Measurements from ENCODE around the gene UBLCP1.

The UBLCP1 gene

GRCh38 chr5:159319832-159320231 is 56.7 kb downstream of the UBLCP1 start:
- H3K36me3 ChIP-seq (ENCODE audit: insufficient read depth), result no peaks in the 10 kb centered on the region
- H3K27me3 ChIP-seq (ENCODE audit: insufficient read depth, low read depth), result no peaks in the 10 kb centered on the region
- no peak overlapping the region for H3K27ac ChIP-seq
- no peaks in the 10 kb centered on the region for H3K4me1 ChIP-seq (ENCODE audit: low read depth, poor library complexity, severe bottlenecking)
- H3K4me2 ChIP-seq, result no peak overlapping the region
- H3K79me2 ChIP-seq (ENCODE audit: insufficient read depth, low read depth), result no peaks in the 10 kb centered on the region
- TF ChIP-seq CTCF (conservative IDR thresholded peaks at IDR 0.05; ENCODE audit: low read depth, low read length), result no peak
- H4K20me1 ChIP-seq (ENCODE audit: insufficient read depth), result no peaks in the 10 kb centered on the region
- H2AFZ ChIP-seq (ENCODE audit: low read depth), result no peak overlapping the region
- no peak overlapping the region for H3K4me3 ChIP-seq (IDR thresholded peaks at IDR 0.05; ENCODE audit: insufficient read depth, low read depth, low read length)
- no peak overlapping the region for H3K9ac ChIP-seq

GRCh38 chr5:159322180-159322579 is 59.1 kb downstream of the UBLCP1 start:
- H3K9ac ChIP-seq, result no peak overlapping the region
- no peak overlapping the region for H2AFZ ChIP-seq (ENCODE audit: low read depth)
- H3K79me2 ChIP-seq (ENCODE audit: insufficient read depth, low read depth), result no peaks in the 10 kb centered on the region
- no peak overlapping the region for H3K4me3 ChIP-seq (IDR thresholded peaks at IDR 0.05; ENCODE audit: insufficient read depth, low read depth, low read length)
- TF ChIP-seq CTCF (conservative IDR thresholded peaks at IDR 0.05; ENCODE audit: low read depth, low read length), result no peak
- no peak overlapping the region for H3K27ac ChIP-seq
- no peak overlapping the region for H3K4me2 ChIP-seq
- H3K27me3 ChIP-seq (ENCODE audit: insufficient read depth, low read depth), result no peaks in the 10 kb centered on the region
- H3K36me3 ChIP-seq (ENCODE audit: insufficient read depth), result no peaks in the 10 kb centered on the region
- H3K4me1 ChIP-seq (ENCODE audit: low read depth, poor library complexity, severe bottlenecking), result no peaks in the 10 kb centered on the region
- no peaks in the 10 kb centered on the region for H4K20me1 ChIP-seq (ENCODE audit: insufficient read depth)

- TF ChIP-seq CTCF (conservative IDR thresholded peaks at IDR 0.05; ENCODE audit: low read depth, low read length), result no peak
- no peaks in the 10 kb centered on the region for H3K36me3 ChIP-seq (ENCODE audit: insufficient read depth)
- H3K27me3 ChIP-seq (ENCODE audit: insufficient read depth, low read depth), result no peaks in the 10 kb centered on the region
- H3K4me1 ChIP-seq (ENCODE audit: low read depth, poor library complexity, severe bottlenecking), result no peaks in the 10 kb centered on the region
- no peak overlapping the region for H3K4me2 ChIP-seq
- H3K4me3 ChIP-seq (IDR thresholded peaks at IDR 0.05; ENCODE audit: insufficient read depth, low read depth, low read length), result no peak overlapping the region
- H4K20me1 ChIP-seq (ENCODE audit: insufficient read depth), result no peaks in the 10 kb centered on the region
- H3K27ac ChIP-seq, result no peak overlapping the region
- H3K79me2 ChIP-seq (ENCODE audit: insufficient read depth, low read depth), result no peaks in the 10 kb centered on the region
- H2AFZ ChIP-seq (ENCODE audit: low read depth), result no peak overlapping the region
- H3K9ac ChIP-seq, result no peak overlapping the region
Observed at GRCh38 chr5:159324102-159324755, 61.1 kb downstream of the UBLCP1 start.

- no peak overlapping the region for H3K4me2 ChIP-seq
- TF ChIP-seq CTCF (conservative IDR thresholded peaks at IDR 0.05; ENCODE audit: low read depth, low read length), result no peak
- no peaks in the 10 kb centered on the region for H3K4me1 ChIP-seq (ENCODE audit: low read depth, poor library complexity, severe bottlenecking)
- no peaks in the 10 kb centered on the region for H3K27me3 ChIP-seq (ENCODE audit: insufficient read depth, low read depth)
- no peak overlapping the region for H3K27ac ChIP-seq
- H3K79me2 ChIP-seq (ENCODE audit: insufficient read depth, low read depth), result no peaks in the 10 kb centered on the region
- no peaks in the 10 kb centered on the region for H3K36me3 ChIP-seq (ENCODE audit: insufficient read depth)
- H3K4me3 ChIP-seq (IDR thresholded peaks at IDR 0.05; ENCODE audit: insufficient read depth, low read depth, low read length), result no peak overlapping the region
- H4K20me1 ChIP-seq (ENCODE audit: insufficient read depth), result no peaks in the 10 kb centered on the region
- no peak overlapping the region for H2AFZ ChIP-seq (ENCODE audit: low read depth)
- H3K9ac ChIP-seq, result no peak overlapping the region
Observed at GRCh38 chr5:159324986-159325385, 61.9 kb downstream of the UBLCP1 start.

All from KMS-11 (cell line).